Testis (tissue), 3 donors: Measurements from ENCODE around the gene NCEH1. TPM values are rescaled to one million over a fixed set of nuclear protein-coding genes. Genes with fewer than 3 reads are reported as not detected.

Source experiments
- DNase-seq: peaks from one replicate; pipeline ENCODE4 v3.0.0-alpha.2; 2019
- H3K27ac ChIP-seq, 2 donors: fragments of 200-600 bp; sonication (generic); one replicate each; pipeline ENCODE4 v1.5.1; 2019
- H3K27me3 ChIP-seq: fragments of 200-600 bp; sonication (generic); one replicate; pipeline ENCODE4 v1.5.1; 2019
- H3K36me3 ChIP-seq: fragments of 200-600 bp; sonication (generic); one replicate; pipeline ENCODE4 v1.5.1; 2017; ENCODE audit warnings: low read depth; ENCODE audit errors: missing control alignments
- H3K4me1 ChIP-seq: fragments of 200-600 bp; sonication (generic); one replicate; pipeline ENCODE4 v1.5.1; 2019
- H3K4me3 ChIP-seq, 2 donors: fragments of 200-600 bp; sonication (generic); one replicate each; pipeline ENCODE4 v1.5.1; 2017 to 2019
- H3K9me3 ChIP-seq: fragments of 200-600 bp; sonication (generic); one replicate; pipeline ENCODE4 v1.5.1; 2017
- CTCF ChIP-seq, 3 experiments: fragments of 450-650 bp in 2 of 3; fragments of 200-600 bp in 1 of 3; sonication (generic) in 1 of 3; IDR thresholded peaks; one replicate each; pipeline ENCODE4 v1.5.1; 2016 to 2019; ENCODE audit warnings: antibody characterized with exemption in 3 of 3, mild to moderate bottlenecking in 2 of 3, moderate library complexity in 1 of 3
- POLR2A ChIP-seq: fragments of 450-650 bp; IDR thresholded peaks from one replicate; pipeline ENCODE4 v1.6.1; 2017; ENCODE audit warnings: antibody characterized with exemption, mild to moderate bottlenecking, moderate library complexity
- WGBS, 2 donors: methylation state at CpG; one replicate each; pipeline ENCODE4 v1.1.5; 2018; 5-methylcytosine and 5-hydroxymethylcytosine counted together
- intact Hi-C: fragments of 100-400 bp; cut with DNase I; formaldehyde crosslinking; loops from one replicate; pipeline ENCODE4 v1.15.1; 2023; ENCODE audit warnings: low total_unique reads
- polyA plus RNA-seq: library from polyadenylated mRNA; stranded (reverse); fragments of 350-450 nt; fragmentation: Illumina TruSeq; extraction: RNeasy Lipid Tissue Mini Kit (QIAGEN cat#74804); gene quantifications from one replicate; pipeline ENCODE4 v1.2.3, GENCODE V29; 2014; ENCODE audit warnings: low read depth, low replicate concordance; ENCODE audit not compliant: insufficient read depth
- total RNA-seq, 2 donors: library from RNA; depleted of rRNA; stranded (reverse); fragments of >200 nt; gene quantifications; one replicate each; pipeline ENCODE4 v1.2.3, GENCODE V29; 2016

Gene NCEH1
- total and polyA plus RNA-seq, 3 donors from 2014 or later = 3.2 to 3.8 (median 3.3) TPM

- no peaks in the 10 kb centered on the region for H3K9me3 ChIP-seq
- DNase-seq = no peak
- intact Hi-C loops = no loop called here
- H3K27ac ChIP-seq = no peak overlapping the region
- H3K4me1 ChIP-seq = no peaks in the 10 kb centered on the region
- no peaks in the 10 kb centered on the region for H3K36me3 ChIP-seq
- H3K27me3 ChIP-seq = no peaks in the 10 kb centered on the region
- no peak for TF ChIP-seq CTCF (IDR thresholded peaks at IDR 0.05)
- TF ChIP-seq POLR2A = no peak
- 80 to 81% methylated on average over 2 of the region's 2 CpGs for WGBS, 2 donors
- H3K4me3 ChIP-seq = no peak overlapping the region
These were observed 103.4 kb downstream of the NCEH1 start for GRCh38 chr3:172607305-172608121.

DNA sequence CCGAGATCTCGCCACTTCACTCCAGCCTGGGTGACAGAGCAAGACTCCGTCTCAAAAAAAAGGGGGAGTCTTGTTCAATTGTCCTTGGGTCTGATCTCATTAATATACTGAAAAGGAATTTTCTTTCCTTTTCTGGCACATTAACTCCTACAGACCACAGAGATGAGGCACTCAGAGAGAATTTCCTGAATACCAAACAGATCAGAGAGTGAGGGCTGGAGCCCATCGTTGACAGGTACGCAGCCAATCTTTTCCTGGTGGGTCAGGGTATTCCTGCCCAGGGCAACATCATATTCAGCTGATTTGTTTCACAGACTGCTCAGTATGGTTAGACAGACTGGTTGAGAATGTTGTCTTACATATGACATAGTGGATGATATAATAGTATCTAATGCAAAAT, 104.8 kb downstream of the NCEH1 start:
- WGBS, 2 donors = 78 to 87% methylated on average over 5 of the region's 5 CpGs
- Histone ChIP-seq H3K9me3 (no peaks in the 10 kb centered on the region), H3K4me3 (no peak overlapping the region), H3K27me3 (no peaks in the 10 kb centered on the region), H3K36me3 (no peaks in the 10 kb centered on the region), H3K4me1 (no peaks in the 10 kb centered on the region), H3K27ac (no peak overlapping the region)
- TF ChIP-seq POLR2A (no peak), CTCF (IDR thresholded peaks at IDR 0.05) (no peak)
- no peak for DNase-seq
- intact Hi-C loops = no loop called here

- no peak overlapping the region for H3K4me3 ChIP-seq
- TF ChIP-seq POLR2A = no peak
- no peaks in the 10 kb centered on the region for H3K4me1 ChIP-seq
- H3K27ac ChIP-seq = no peak overlapping the region
- intact Hi-C loops = no loop called here
- H3K36me3 ChIP-seq = no peaks in the 10 kb centered on the region
- 69 to 83% methylated on average over 3 of the region's 3 CpGs for WGBS, 2 donors
- no peaks in the 10 kb centered on the region for H3K9me3 ChIP-seq
- DNase-seq = no peak
- no peaks in the 10 kb centered on the region for H3K27me3 ChIP-seq
These were observed 105.8 kb downstream of the NCEH1 start for GRCh38 chr3:172604895-172605646.

DNA sequence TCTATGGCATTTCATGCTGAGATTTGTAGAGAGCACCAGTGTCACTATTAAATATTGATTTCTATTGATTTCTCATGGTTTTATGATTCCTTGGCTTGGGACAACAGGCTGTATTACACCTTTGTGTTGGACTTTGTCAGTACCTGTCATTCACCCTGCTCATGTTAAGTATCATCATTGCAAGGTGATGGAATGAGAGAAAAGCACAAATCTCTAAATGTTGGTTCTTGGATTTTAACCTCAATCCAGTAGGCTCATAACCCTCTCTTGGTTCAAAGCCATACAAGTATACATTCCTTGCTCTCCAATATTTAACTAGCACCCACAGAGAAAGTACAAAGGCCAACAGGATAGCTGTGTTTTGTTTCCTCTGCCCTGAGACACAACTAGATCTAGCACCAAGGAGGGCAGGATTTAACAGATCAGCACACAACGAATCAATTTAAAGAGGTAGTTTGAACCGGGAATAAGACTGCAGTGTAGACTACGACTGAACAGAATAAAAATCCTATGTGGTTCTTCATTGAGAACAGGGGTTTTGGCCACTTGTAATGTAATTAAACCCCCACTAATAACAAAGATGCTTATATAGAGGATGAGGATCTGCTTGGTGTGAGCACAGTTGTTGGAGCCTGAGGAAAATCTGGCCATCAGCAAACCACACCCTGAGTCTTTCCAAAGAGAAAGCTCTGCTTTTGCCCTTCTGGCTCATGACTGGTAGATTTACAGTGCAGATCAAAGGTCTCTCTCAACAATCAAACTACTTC, 109.6 kb downstream of the NCEH1 start:
- TF ChIP-seq POLR2A = no peak
- no peak for TF ChIP-seq CTCF (IDR thresholded peaks at IDR 0.05)
- 90 to 94% methylated on average over 3 of the region's 3 CpGs for WGBS, 2 donors
- H3K36me3 ChIP-seq = no peaks in the 10 kb centered on the region
- intact Hi-C loops = no loop called here
- H3K4me1 ChIP-seq = no peaks in the 10 kb centered on the region
- no peak overlapping the region for H3K4me3 ChIP-seq
- no peaks in the 10 kb centered on the region for H3K27me3 ChIP-seq
- no peaks in the 10 kb centered on the region for H3K9me3 ChIP-seq
- DNase-seq = no peak
- no peak overlapping the region for H3K27ac ChIP-seq

DNA sequence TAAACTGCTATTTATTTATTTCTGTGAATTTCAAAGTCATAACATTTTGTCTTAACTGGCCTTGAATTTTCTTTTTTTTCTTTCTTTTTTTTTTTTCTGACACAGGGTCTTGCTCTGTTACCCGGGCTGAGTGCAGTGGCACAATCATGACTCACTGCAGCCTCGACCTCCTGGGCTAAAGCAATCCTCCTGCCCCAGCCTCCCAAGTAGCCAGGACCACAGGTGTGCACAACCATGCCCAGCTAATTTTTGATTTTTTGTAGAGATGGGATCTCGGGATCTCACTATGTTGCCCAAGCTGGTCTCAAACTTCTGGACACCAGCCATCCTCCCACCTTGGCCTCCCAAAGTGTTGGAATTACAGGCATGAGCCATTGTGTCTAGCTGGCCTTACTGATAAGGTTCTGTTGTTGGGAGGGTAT, 110.2 kb downstream of the NCEH1 start:
- TF ChIP-seq POLR2A (no peak), CTCF (IDR thresholded peaks at IDR 0.05) (no peak)
- intact Hi-C loops = no loop called here
- Histone ChIP-seq H3K27ac (no peak overlapping the region), H3K9me3 (no peaks in the 10 kb centered on the region), H3K4me1 (peaks cover 3% of the 10 kb centered on the region), H3K27me3 (no peaks in the 10 kb centered on the region), H3K36me3 (no peaks in the 10 kb centered on the region), H3K4me3 (no peak overlapping the region)
- no peak for DNase-seq
- WGBS, 2 donors = 75 to 81% methylated on average over 3 of the region's 3 CpGs
